Body of pancreas (tissue), 4 donors: ENCODE measurements around the gene PRCC.

Experiments used
- CTCF ChIP-seq, 7 experiments: fragments of 450-650 bp in 4 of 7; fragments of 200-600 bp in 3 of 7; sonication (generic) in 3 of 7; IDR thresholded peaks; one replicate each; pipeline ENCODE4 v1.5.1; 2016 to 2019; ENCODE audit warnings: antibody characterized with exemption in 7 of 7
- POLR2A ChIP-seq, 3 donors: fragments of 450-650 bp; IDR thresholded peaks; one replicate each; pipeline ENCODE4 v1.6.1; 2016; ENCODE audit warnings: antibody characterized with exemption in 3 of 3, mild to moderate bottlenecking in 2 of 3

GRCh38 chr1:156781585-156782186 lies 14.4 kb downstream of the PRCC start:
- TF ChIP-seq POLR2A (IDR thresholded peaks at IDR 0.05) (no peak), CTCF (IDR thresholded peaks at IDR 0.05) (no peak)
